GM20000 (cell line): Measurements from ENCODE around the gene ASRGL1.

Experiments used
- DNase-seq: peaks from one replicate; pipeline ENCODE4 v3.0.0; 2012; ENCODE audit warnings: low spot score
- CTCF ChIP-seq: IDR thresholded peaks from 2 replicates; pipeline ENCODE4 v1.5.1; 2012; ENCODE audit warnings: mild to moderate bottlenecking, control low read depth; ENCODE audit errors: extremely low read depth, missing control alignments

ASRGL1 gene

GRCh38 chr11:62337303-62338181 is at the start of gene ASRGL1:
TSS of gene ASRGL1 (plus strand) at chr11:62337448. CDS start at chr11:62337978, 530 bp downstream.
- peak; percentile 85 for DNase-seq
- TF ChIP-seq CTCF: no peak

- TF ChIP-seq CTCF: no peak
- DNase-seq: no peak
Measured at GRCh38 chr11:62295504-62295903, 41.7 kb upstream of the ASRGL1 start.

- no peak for DNase-seq
- no peak for TF ChIP-seq CTCF
Measured at GRCh38 chr11:62298975-62299374, 38.3 kb upstream of the ASRGL1 start, which contains the start of gene SCGB1D4. TSS of gene SCGB1D4 (minus strand) at chr11:62299075. CDS start at chr11:62299010, 65 bp downstream.

GRCh38 chr11:62306227-62306626 is 31.0 kb upstream of the ASRGL1 start:
- no peak for DNase-seq
- no peak for TF ChIP-seq CTCF

- TF ChIP-seq CTCF: no peak
- DNase-seq: no peak
Measured at GRCh38 chr11:62307950-62308349, 29.3 kb upstream of the ASRGL1 start.

- TF ChIP-seq CTCF: no peak
- DNase-seq: no peak
Measured at GRCh38 chr11:62309991-62310390, 27.3 kb upstream of the ASRGL1 start.

- no peak for DNase-seq
- no peak for TF ChIP-seq CTCF
Measured at GRCh38 chr11:62315431-62315830, 21.8 kb upstream of the ASRGL1 start.
